Right lobe of liver (tissue), 6 donors: ENCODE results near the gene SUCLA2. TPM values are rescaled to one million over a fixed set of nuclear protein-coding genes. Genes with fewer than 3 reads are reported as not detected.

Experiments used
- ATAC-seq, 4 donors: fragments of 200-7000 bp; cut with Tn5 transposase; one replicate each; pipeline ENCODE4 v1.9.1; 2020; ENCODE audit warnings: mild to moderate bottlenecking in 4 of 4, moderate library complexity in 4 of 4
- DNase-seq, 3 donors: peaks; one replicate each; pipeline ENCODE4 v3.0.0-alpha.2; 2020
- H3K27ac ChIP-seq, 3 donors: fragments of 200-600 bp; one replicate each; pipeline ENCODE4 v1.8.0; 2022
- H3K27me3 ChIP-seq, 2 donors: fragments of 200-600 bp; one replicate each; pipeline ENCODE4 v1.8.0; 2022
- H3K36me3 ChIP-seq, 4 donors: fragments of 200-600 bp; sonication (generic) in 1 of 4; one replicate each; pipeline versions ENCODE4 v1.5.1 to v1.8.0; 2017 to 2022; ENCODE audit warnings: control low read depth in 1 of 4
- H3K4me1 ChIP-seq, 4 donors: fragments of 200-600 bp; sonication (generic) in 1 of 4; one replicate each; pipeline versions ENCODE4 v1.5.1 to v1.8.0; 2017 to 2022; ENCODE audit warnings: control low read depth in 1 of 4
- H3K4me3 ChIP-seq, 3 donors: fragments of 200-600 bp; one replicate each; pipeline ENCODE4 v1.8.0; 2022
- H3K9me3 ChIP-seq, 4 donors: fragments of 200-600 bp; sonication (generic) in 1 of 4; one replicate each; pipeline versions ENCODE4 v1.5.1 to v1.8.0; 2017 to 2022; ENCODE audit warnings: control low read depth in 1 of 4
- POLR2A ChIP-seq: fragments of 450-650 bp; IDR thresholded peaks from one replicate; pipeline ENCODE4 v1.6.1; 2017; ENCODE audit warnings: antibody characterized with exemption, mild to moderate bottlenecking
- WGBS: methylation state at CpG from one replicate; pipeline ENCODE4 v1.1.6; 2018; ENCODE audit warnings: low coverage, low lambda C conversion rate; ENCODE audit not compliant: insufficient coverage; ENCODE audit errors: missing lambda C conversion rate; 5-methylcytosine and 5-hydroxymethylcytosine counted together
- intact Hi-C, 2 donors: fragments of 100-400 bp; cut with DNase I; formaldehyde crosslinking; loops; one replicate each; pipeline versions ENCODE4 v1.11.2 to v1.14.1; 2022
- long read RNA-seq: library from polyadenylated mRNA; unstranded; transcript quantifications from one replicate; pipeline ENCODE4 v2.0.0, GENCODE V29; 2019
- total RNA-seq, 6 experiments: library from RNA; depleted of rRNA in 2 of 6; stranded (reverse); fragments of >200 nt in 2 of 6; fragmentation: NEBNext Ultra II Directional in 3 of 6; extraction: Animal tissue kit (Norgen Biotek cat#: 25700) in 3 of 6; gene quantifications; one replicate each; pipeline versions ENCODE4 v1.1.0 to v1.2.4, GENCODE V29; 2016 to 2023
- TF ChIP-seq, protein P1 (sequence below), 4 donors: fragments of 200-600 bp in 3 of 4; fragments of 450-650 bp in 1 of 4; IDR thresholded peaks; one replicate each; pipeline versions ENCODE4 v1.5.1 to v1.8.0; 2016 to 2022; ENCODE audit warnings: antibody characterized with exemption in 4 of 4, mild to moderate bottlenecking in 2 of 4
- donor health status: DM: no; HTN: yes; CAD: no.
- donor health status: DM: no; HTN: no; CAD: no.
- donor health status: DM: no; HTN: no; CAD: no.
- donor health status: DM: no; HTN: yes; CAD: no.
- donor health status: DM: no; HTN: yes; CAD: no.

The SUCLA2 gene
- total RNA-seq: 10 to 100 TPM; 16.0 to 35.8 (median 19.8) TPM
- long read RNA-seq, transcript SUCLA2-219 (11 exons, 2,111 nt): major isoform, 7 of 13 reads
- long read RNA-seq, partial matches to known transcripts: 0 of 13 reads
- long read RNA-seq, other reads (novel, unspliced or antisense): 5 of 13 reads

GRCh38 chr13:48001114-48001881 lies at the start of gene SUCLA2:
SUCLA2 (minus strand) TSS chr13:48001273; CDS start chr13:48001269, 4 bp downstream.
- Histone ChIP-seq H3K9me3 (no peaks in the 10 kb centered on the region), H3K36me3 (no peaks in the 10 kb centered on the region), H3K4me1 (peaks cover 0 to 17% (median 6%) of the 10 kb centered on the region in 4 donors), H3K27ac (peak within 1 kb of the TSS; percentile 58 to 83 (median 73)), H3K27me3 (no peaks in the 10 kb centered on the region), H3K4me3 (peak within 1 kb of the TSS; percentile 79 to 97 (median 88))
- TF ChIP-seq, protein P1, sequence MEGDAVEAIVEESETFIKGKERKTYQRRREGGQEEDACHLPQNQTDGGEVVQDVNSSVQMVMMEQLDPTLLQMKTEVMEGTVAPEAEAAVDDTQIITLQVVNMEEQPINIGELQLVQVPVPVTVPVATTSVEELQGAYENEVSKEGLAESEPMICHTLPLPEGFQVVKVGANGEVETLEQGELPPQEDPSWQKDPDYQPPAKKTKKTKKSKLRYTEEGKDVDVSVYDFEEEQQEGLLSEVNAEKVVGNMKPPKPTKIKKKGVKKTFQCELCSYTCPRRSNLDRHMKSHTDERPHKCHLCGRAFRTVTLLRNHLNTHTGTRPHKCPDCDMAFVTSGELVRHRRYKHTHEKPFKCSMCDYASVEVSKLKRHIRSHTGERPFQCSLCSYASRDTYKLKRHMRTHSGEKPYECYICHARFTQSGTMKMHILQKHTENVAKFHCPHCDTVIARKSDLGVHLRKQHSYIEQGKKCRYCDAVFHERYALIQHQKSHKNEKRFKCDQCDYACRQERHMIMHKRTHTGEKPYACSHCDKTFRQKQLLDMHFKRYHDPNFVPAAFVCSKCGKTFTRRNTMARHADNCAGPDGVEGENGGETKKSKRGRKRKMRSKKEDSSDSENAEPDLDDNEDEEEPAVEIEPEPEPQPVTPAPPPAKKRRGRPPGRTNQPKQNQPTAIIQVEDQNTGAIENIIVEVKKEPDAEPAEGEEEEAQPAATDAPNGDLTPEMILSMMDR (IDR thresholded peaks at IDR 0.05): peak in 1 of 4 donors; percentile 29
- peak; percentile 71 for TF ChIP-seq POLR2A
- ATAC-seq (peak; percentile 99 to 100 (median 99)), DNase-seq (peak; percentile 94 to 96 (median 95))
- intact Hi-C loops: no loop called here
- 42% methylated on average over 14 of the region's 52 CpGs for WGBS

DNA sequence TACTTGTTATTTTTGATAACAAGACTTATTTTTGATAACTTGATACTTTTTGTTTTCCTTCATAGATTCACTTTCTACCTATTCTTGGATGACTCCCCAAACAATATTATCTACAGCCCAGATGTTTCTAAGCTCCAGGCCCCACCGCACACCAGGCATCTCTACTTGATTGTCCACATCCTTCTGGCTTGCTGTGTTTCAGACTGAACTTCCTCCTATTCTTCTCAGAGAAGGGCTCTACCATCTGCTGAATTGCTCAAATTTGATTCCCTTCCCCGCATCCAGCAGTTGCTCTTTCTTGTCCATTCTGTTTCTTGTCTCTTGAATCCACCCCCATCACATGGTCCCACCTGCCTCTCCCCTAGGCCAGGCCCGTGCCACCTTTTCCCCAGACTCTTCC lies 49.5 kb upstream of the SUCLA2 start:
- no peaks in the 10 kb centered on the region for H3K9me3 ChIP-seq
- no peaks in the 10 kb centered on the region for H3K4me1 ChIP-seq
- no peak overlapping the region for H3K27ac ChIP-seq
- DNase-seq: no peak
- no peak overlapping the region for H3K4me3 ChIP-seq
- intact Hi-C loops: no loop called here
- WGBS: 76% methylated on average over 3 of the region's 3 CpGs
- TF ChIP-seq, protein P1 (IDR thresholded peaks at IDR 0.05): no peak
- no peak for TF ChIP-seq POLR2A
- H3K27me3 ChIP-seq: no peaks in the 10 kb centered on the region
- H3K36me3 ChIP-seq: peaks cover 0 to 8% (median 0%) of the 10 kb centered on the region in 4 donors
- no peak for ATAC-seq

- no peak overlapping the region for H3K4me3 ChIP-seq
- no peak for TF ChIP-seq POLR2A
- TF ChIP-seq, protein P1 (IDR thresholded peaks at IDR 0.05): no peak
- H3K36me3 ChIP-seq: peaks cover 0 to 7% (median 0%) of the 10 kb centered on the region in 4 donors
- intact Hi-C loops: no loop called here
- ATAC-seq (no peak), DNase-seq (no peak)
- H3K9me3 ChIP-seq: no peaks in the 10 kb centered on the region
- no peaks in the 10 kb centered on the region for H3K4me1 ChIP-seq
- no peak overlapping the region for H3K27ac ChIP-seq
- H3K27me3 ChIP-seq: no peaks in the 10 kb centered on the region
Observed at GRCh38 chr13:48043789-48044503, 42.9 kb upstream of the SUCLA2 start.

DNA sequence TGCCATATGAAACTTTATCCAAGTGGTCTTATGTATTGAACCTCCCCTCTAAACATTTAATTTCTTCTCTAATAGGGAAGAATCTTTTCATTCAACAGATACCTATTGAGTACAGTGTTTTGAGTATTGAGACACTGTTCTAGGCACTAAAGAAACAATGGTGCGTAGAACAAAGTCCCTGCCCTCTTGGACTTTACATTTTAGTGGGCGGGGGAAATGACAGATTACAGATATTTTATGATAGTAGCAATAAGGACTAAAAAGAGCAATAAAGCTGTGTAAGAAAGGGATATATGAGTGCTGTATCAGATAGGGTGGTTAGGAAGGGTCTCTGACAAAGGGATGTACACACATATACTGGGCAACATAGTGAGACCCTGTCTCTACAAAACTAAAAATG lies 41.8 kb upstream of the SUCLA2 start:
- TF ChIP-seq POLR2A: no peak
- TF ChIP-seq, protein P1 (IDR thresholded peaks at IDR 0.05): no peak
- WGBS: 100% methylated on average over 2 of the region's 2 CpGs
- H3K27me3 ChIP-seq: no peaks in the 10 kb centered on the region
- H3K4me3 ChIP-seq: no peak overlapping the region
- ATAC-seq (no peak), DNase-seq (no peak)
- no peak overlapping the region for H3K27ac ChIP-seq
- peaks cover 0 to 7% (median 0%) of the 10 kb centered on the region in 4 donors for H3K36me3 ChIP-seq
- intact Hi-C loops: no loop called here
- H3K4me1 ChIP-seq: no peaks in the 10 kb centered on the region
- H3K9me3 ChIP-seq: no peaks in the 10 kb centered on the region
